Hepatocyte (in vitro differentiated cells): ENCODE results near the gene CCDC24.

ENCODE experiments used
- CTCF ChIP-seq: fragments of 200-600 bp; sonication (generic); IDR thresholded peaks from 2 replicates; pipeline ENCODE4 v1.5.1; 2016; ENCODE audit warnings: antibody characterized with exemption, mild to moderate bottlenecking; ENCODE audit not compliant: poor library complexity
- EZH2 ChIP-seq: fragments of 200-600 bp; sonication (generic); IDR thresholded peaks from 2 replicates; pipeline ENCODE4 v1.6.1; 2016; ENCODE audit warnings: antibody characterized with exemption, mild to moderate bottlenecking, borderline replicate concordance
- EZH2phosphoT487 ChIP-seq: fragments of 200-600 bp; sonication (generic); IDR thresholded peaks from one replicate; pipeline ENCODE4 v1.6.1; 2018; ENCODE audit warnings: antibody characterized with exemption, mild to moderate bottlenecking, low read depth, moderate library complexity; ENCODE audit not compliant: unreplicated experiment, severe bottlenecking

GRCh38 chr1:43970911-43971310 lies 20.5 kb upstream of the CCDC24 start:
- TF ChIP-seq EZH2 (no peak), EZH2phosphoT487 (no peak), CTCF (no peak)
